Measurements from ENCODE around the gene SLC30A7.

The SLC30A7 gene

GRCh38 chr1:100972185-100972584 is 76.3 kb downstream of the SLC30A7 start:
- no peak for DNase-seq (ENCODE audit: low read depth, low spot score)

- DNase-seq (ENCODE audit: low read depth, low spot score), result no peak
Observed at GRCh38 chr1:100976936-100977335, 81.0 kb downstream of the SLC30A7 start.

- DNase-seq (ENCODE audit: low read depth, low spot score), result no peak
Observed at GRCh38 chr1:100979631-100980030, 83.7 kb downstream of the SLC30A7 start.

GRCh38 chr1:100982793-100983192 is 86.9 kb downstream of the SLC30A7 start:
- no peak for DNase-seq (ENCODE audit: low read depth, low spot score)

DNA sequence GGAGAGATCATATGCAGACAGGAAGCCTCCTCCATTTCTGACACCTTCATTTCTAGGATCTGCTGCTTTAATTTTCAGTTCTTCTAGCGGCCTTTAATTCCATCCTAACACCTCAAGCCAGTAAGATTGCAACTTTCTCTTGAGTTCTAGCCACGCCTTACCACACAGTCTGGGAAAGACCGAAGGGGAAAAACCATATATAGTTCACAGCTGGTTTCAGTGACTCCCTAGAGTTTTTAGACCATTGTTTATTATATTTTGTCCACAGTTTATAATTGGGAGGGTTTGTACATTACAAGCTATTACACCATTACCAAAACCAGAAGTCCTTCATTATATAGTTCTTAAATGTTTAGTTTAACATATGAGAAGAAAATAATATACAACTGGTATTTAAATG is 92.2 kb downstream of the SLC30A7 start:
- no peak for DNase-seq (ENCODE audit: low read depth, low spot score)

- DNase-seq (ENCODE audit: low read depth, low spot score), result no peak
Observed at GRCh38 chr1:100989306-100990077, 93.6 kb downstream of the SLC30A7 start.

DNA sequence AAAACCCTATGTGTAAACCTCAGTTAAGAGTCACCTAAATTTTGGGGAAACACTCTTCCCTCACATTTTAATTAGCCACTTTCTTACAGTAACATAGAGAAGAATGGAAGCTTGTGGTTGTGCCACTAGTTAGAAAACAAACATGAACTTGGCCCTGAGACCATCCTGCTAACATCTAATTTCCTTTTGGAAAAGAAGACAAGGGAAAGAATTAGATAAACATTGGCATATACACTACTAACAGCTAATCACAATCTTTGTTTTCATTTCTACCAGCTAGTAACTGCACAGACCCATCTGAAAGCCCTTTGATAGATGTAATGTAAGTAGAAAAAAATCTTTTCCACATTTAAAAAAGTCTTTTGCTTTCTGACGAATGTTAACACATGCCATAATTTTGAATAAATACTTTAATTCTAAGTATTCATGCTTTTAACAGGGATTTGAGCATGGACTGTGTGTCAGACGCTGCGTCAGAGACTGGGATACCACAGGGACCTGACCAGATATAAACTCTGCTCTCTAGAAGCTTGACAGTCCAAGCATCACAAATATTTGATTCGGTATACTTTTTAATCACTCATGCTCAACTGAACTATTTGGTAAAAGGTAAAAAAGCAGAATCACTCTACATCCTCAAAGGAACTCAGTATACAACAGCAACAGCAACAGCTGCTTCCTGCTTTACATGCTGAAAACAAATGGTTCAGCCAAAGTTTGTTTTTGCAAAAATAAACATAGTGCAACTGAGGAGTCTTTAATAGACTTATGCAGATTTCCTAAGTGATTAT is 99.5 kb downstream of the SLC30A7 start:
- DNase-seq (ENCODE audit: low read depth, low spot score), result no peak

- DNase-seq (ENCODE audit: low read depth, low spot score), result no peak
Observed at GRCh38 chr1:100998426-100998825, 102.5 kb downstream of the SLC30A7 start.

DNA sequence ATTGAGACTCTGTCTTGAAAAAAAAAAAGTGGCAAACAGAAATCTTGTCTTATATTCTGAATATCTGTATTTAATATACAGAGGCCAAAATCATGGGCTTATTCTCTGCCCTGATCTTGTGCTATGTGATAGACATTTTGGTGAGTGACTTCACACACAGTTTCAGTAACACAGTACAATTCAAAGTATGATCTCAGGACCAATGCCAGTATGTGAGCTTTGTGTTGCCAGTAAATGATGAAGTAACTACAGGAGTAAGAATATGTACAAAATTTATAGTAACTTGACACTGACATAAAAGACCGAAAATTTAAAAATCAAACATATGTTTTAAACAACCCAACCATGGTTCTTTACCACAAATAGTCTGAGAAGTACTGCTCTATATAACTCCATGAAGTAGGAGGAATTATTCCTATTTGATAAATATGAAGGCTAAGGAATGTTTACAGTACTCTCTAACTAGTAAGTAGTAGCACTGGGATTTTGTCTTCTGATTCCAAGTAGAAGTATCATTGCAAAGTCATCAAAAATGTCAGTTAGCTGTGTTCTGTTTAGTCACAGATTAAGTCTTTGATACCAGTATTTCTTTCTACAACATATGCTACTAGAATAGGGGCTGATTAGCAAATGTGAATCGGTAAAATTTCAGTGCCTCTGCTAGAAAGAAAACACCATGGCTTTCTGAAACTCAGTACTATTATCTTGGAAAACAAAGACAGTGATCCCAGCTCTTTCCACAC is 104.4 kb downstream of the SLC30A7 start:
- DNase-seq (ENCODE audit: low read depth, low spot score), result no peak

GRCh38 chr1:101002551-101002950 is 106.7 kb downstream of the SLC30A7 start:
- no peak for DNase-seq (ENCODE audit: low read depth, low spot score)

DNA sequence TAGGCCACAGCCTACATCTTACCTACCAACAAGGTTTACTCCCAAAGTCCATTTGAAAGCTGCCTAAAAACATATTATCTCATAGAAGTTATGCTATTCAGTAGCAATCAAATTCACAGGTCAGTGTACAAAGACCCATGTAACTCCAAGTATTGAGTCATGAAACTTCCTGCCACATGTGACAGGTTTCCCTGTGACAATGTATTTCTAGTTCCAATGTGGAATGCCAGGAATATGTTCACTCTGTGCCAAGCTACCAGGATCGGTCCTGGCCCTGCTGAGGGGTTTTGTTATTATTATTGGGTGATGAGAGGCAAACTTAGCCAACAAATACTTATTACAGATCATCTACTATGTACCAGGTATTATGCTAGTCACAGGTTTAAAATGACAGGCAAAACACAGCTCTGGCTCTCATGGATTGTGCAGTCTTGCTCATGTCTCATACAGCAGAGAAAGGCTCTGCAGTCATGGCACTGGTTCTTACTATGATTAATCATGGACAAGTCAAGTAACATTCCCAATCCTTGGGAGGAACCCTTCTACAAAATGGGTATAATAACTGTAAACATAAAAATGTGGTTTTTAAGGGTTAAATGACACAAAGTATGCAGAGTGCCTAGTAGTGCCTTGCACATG is 107.2 kb downstream of the SLC30A7 start:
- no peak for DNase-seq (ENCODE audit: low read depth, low spot score)

DNA sequence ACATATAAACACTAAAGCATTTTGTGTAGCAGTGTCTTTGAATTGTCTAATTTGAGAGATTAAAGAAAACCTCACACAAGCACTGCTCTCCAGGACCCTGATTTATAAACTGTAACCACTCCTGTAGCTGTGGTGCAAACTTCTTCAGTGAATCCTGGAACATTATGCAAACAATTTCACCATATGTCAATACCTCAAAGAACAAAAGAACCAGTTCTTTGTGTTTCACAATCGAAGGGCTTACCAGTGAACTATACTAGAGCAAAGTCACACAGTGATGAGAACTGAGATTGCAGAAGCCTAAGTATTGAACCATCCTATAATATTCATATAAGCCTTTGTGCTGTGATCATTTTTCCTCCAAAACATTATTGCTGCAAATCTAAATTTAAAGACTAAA is 108.2 kb downstream of the SLC30A7 start:
- no peak for DNase-seq (ENCODE audit: low read depth, low spot score)

- no peak for DNase-seq (ENCODE audit: low read depth, low spot score)
Observed at GRCh38 chr1:101004670-101005069, 108.8 kb downstream of the SLC30A7 start.

DNA sequence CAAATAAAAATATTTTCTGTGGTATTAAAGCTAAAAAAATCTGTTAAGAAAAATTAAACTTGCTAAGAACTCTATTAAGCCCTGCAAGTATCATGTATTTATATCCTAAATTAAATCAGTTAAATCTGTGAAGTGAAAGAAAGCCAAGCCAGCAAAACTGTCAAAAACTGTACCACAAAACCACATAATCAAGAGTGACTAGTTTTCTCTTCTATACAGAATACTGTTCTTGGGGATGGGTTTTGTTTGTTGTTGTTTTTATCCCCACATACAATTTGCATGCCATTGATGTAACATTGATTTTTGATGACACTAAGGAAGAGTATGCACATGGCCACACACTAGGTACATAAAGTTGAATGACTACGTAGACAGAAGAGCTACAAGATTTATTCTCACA is 109.3 kb downstream of the SLC30A7 start:
- no peak for DNase-seq (ENCODE audit: low read depth, low spot score)

DNA sequence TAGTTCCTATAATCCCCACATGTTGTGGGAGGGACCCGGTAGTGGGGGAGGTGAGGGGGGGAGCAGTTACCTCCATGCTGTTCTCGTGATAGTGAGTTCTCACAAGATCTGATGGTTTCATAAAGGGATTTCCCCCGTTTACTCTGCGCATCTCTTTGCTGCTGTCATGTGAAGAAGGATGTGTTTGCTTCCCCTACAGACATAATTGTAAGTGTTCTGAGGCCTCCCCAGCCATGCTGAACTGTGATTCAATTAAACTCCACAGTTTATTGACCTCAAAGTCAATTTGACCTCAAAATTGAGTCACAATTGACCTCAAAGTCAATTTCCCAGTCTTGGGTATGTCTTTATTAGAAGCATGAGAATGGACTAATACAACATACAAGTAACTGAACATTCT is 110.0 kb downstream of the SLC30A7 start:
- DNase-seq (ENCODE audit: low read depth, low spot score), result no peak

DNA sequence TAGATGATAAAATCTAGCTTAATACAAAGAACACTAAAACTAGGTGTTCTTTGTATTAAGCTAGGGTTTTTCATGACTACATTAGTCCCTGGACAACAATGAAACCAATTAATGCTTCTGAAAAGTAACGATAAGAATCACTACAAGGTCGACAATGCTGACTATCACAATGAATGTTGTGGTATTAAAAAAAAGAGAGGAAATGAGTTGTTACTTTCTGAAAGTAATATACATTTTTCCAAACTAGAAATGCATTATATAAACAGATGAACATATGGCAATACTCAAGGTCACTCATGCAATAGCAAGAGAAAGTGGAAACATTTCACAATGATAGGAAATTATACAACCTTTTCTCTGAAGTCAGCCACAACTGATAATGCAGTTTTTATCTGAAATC is 110.7 kb downstream of the SLC30A7 start:
- no peak for DNase-seq (ENCODE audit: low read depth, low spot score)

GRCh38 chr1:101008229-101008834 is 112.4 kb downstream of the SLC30A7 start:
- DNase-seq (ENCODE audit: low read depth, low spot score), result no peak

- no peak for DNase-seq (ENCODE audit: low read depth, low spot score)
Observed at GRCh38 chr1:101013776-101014175, 117.9 kb downstream of the SLC30A7 start.

DNA sequence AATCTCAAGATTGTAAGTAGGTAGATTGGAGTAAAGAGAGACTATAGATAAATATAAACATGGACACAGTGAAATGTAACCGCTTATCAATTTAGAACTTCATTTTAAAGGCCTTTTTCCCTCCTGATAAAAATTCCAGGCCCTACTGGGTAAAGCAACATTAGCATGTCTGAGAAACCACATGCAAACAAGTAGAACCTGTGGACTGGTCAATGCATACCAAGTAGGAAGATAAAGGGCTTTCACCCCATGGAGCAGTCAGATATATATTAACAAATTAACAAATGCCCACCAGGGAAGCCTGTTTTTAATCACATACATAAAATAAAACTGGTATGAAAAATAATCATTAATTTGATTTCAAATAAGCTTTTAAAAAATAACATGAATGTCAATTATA is 121.6 kb downstream of the SLC30A7 start:
- no peak for DNase-seq (ENCODE audit: low read depth, low spot score)

DNA sequence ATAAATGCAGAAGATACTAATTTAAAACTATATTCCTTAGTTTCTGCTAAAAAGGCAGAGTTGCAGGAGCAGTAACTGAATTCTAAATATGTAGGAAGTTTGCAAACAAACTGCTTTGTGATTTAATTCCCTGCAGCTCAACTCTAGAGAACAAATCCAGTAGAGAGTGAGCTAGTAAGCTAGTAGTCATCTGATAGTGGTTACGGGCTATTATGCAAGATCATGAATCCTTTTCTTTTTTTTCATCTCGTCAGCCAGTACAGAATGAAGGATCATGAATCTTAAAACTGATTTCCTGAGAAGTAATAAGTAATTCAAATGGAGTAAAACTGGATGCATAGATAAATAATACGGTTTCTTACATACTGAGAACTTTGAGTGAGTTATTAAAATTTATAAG is 126.4 kb downstream of the SLC30A7 start:
- DNase-seq (ENCODE audit: low read depth, low spot score), result no peak

GRCh38 chr1:101025283-101025656 is 129.4 kb downstream of the SLC30A7 start:
- DNase-seq (ENCODE audit: low read depth, low spot score), result no peak

Measured in brain pericyte (primary cell).